GM19193 (cell line): ENCODE data around the gene EFNA2.

Experiments
- POLR2A ChIP-seq: IDR thresholded peaks from 4 replicates; pipeline ENCODE4 v1.6.1; 2011; ENCODE audit not compliant: insufficient read depth, insufficient read length; ENCODE audit errors: extremely low read depth

Gene EFNA2

DNA sequence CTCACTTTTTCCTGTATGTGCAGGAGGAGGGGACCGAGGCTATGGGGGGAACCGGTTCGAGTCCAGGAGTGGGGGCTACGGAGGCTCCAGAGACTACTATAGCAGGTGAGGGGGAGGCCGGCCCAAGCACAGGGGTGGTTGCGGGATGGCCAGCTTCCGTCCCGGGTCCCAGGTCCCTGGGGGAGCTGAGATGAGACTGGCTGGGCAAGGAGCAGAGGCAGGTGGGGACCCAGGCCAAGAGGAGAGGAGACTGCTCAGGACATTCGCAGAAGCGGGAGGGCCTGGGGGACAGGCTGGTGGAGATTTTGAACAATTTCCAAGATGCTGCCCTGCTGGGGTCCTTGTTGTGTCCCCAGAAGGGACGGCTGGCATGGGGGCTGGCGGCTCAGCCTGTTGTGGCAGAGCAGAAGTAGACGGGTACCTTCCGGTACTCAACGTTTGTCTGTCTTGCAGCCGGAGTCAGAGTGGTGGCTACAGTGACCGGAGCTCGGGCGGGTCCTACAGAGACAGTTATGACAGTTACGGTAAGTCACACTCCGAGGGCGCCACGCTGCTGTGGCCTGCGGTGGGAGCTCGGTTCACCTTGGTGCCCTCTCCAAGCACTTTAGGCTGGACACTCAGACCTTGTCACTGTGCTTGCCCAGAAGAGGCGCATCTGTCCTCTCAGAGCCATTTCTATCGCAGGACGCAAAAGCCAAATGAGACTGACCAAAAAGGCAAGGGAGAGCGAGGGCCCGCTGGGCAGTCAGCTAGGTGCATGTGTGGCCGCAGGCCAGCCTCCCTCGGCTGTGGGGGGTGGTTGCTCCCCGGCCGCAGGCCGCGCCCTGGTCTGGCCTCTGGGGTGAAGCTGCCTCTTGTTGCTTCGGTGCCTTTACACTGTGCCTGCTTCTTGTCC, 13.9 kb upstream of the EFNA2 start:
- TF ChIP-seq POLR2A, result peak; percentile 24

DNA sequence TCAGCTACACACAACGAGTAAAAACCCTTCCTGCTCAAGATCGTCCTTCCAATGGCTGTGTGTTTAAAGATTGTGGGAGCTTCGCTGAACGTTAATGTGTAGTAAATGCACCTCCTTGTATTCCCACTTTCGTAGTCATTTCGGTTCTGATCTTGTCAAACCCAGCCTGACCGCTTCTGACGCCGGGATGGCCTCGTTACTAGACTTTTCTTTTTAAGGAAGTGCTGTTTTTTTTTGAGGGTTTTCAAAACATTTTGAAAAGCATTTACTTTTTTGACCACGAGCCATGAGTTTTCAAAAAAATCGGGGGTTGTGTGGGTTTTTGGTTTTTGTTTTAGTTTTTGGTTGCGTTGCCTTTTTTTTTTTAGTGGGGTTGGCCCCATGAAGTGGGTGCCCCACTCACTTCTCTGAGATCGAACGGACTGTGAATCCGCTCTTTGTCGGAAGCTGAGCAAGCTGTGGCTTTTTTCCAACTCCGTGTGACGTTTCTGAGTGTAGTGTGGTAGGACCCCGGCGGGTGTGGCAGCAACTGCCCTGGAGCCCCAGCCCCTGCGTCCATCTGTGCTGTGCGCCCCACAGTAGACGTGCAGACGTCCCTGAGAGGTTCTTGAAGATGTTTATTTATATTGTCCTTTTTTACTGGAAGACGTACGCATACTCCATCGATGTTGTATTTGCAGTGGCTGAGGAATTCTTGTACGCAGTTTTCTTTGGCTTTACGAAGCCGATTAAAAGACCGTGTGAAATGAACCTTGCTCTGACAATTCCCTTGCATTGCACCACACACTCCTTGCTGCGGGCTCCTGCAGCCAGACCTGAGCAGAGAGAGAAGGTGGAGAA, 13.0 kb upstream of the EFNA2 start:
- no peak for TF ChIP-seq POLR2A

DNA sequence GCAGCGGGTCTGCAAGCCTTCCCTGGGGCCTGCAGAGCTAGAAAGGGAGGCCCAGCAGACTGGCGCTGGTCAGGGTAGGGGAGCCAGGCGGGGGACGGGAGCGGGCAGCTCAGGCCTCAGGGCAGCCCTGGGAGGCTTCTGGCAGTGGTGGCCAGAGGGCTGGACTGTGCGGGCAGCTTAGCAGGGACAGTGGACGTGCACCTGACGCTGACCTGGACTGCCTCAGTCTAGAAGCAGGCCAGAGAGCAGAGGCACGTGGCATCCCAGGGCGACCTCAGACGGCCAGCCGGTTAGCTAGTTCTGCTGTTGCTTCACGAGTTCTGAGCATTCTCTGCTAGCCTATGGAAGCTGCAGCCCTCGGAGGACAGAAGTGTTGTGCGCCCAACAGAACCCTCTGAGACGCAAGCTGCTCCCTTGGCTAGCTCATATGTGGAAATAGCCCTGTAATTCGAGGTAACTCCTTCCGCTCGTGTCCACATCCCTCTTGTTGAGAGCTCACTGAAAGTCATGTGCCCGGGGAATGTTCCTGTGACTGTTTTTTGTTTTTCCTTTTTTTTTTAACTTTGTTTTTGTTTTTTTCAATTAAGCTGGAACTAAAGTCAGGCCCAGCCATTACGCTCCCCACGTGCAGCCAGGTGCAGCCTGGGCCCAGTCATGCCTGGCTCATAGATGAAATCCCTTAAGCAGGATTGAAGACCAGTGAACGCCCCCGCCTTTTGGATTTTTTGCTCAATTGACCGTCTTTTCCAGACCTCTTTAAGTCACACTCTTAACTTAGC, 12.2 kb upstream of the EFNA2 start:
- peak; percentile 42 for TF ChIP-seq POLR2A

DNA sequence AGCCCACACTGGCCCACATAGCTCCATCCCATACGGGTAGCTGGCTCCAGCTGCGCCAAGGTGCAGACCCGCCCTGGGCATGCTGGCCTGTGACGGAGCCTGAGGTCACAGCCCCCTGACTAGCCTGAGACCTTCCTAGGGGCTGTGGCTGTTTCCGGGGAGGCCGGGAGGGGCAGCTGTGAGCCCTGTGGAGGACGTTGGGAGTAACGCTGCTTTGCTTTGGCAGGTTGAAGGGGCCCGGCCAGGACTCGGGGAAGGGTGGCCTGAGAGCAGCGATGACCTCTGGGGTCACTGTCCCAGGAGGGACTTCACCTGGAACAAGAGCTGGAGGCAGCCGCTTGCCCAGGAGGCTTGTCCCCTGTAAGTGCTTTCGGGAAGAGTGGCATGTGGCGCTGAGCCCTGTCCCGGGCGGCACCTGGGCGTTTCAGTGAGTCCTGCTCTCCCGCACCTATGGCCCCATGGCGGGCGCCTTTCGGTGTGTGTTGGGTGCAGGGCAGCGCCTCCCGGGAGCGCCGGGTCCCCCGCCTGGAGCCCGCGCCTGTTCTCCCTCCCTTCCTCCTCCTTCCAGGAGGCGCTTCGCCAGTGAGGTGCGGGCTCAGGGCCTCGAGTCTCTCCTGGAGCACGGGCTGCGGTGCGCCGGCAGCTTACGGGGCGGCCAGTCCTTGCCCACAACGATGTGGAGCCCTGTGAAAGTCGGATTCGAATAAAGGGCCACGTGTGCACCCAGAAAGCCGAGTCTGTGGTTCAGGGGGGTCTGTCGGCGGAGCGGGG, 11.4 kb upstream of the EFNA2 start:
- peak; percentile 31 for TF ChIP-seq POLR2A

DNA sequence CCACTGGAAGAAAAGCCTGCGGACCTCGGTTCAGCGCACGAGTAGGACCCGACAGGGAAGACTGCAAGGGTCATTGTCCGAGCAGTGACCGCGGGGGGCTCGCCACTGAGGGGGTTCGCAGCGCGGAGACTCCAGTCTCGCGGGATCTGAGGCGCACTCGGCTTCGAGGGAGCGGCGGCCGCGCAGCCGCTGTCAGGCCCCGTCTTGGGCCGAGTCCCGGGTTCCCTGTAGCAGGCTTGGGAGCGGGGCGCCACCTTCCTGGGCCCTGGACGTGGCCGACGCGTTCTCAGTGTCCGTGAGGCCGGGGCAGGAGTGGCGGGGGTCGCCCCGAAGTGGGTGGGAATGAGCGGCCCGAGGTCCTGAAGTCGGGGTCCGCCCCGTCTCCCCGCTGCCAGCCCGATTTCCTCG, 10.8 kb upstream of the EFNA2 start:
- TF ChIP-seq POLR2A, result no peak

DNA sequence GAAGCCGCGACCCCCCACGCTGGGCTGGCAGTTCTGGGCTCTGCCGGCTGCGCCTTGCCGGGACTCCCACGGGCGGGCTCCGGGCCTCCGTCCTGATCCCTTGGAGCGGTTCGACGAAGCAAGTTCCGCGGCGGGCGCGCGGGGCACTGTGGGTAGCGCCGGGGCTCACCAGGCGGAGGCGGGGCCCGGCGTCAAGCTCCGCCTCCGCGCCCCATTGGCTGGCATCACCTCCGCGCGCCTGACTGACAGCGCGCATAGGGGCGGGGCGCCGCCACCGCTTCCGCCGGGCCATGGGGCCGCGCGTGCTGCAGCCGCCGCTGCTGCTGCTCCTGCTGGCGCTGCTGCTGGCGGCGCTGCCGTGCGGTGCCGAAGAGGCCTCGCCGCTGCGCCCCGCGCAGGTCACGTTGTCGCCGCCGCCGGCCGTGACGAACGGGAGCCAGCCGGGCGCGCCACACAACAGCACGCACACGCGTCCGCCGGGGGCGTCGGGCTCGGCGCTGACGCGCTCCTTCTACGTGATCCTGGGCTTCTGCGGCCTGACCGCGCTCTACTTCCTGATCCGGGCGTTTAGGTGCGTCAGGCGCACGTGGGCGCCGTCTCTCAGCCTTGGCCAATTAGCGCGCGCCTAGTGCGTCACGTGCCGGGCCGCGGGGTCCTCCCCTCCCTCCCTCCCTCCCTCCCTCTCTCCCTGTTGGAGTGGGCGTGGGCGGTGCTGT, 10.3 kb upstream of the EFNA2 start, which contains the start of gene FAM174C:
Gene FAM174C (plus strand): TSS at position 271 of the 716 bp plus-strand sequence. CDS start 20 bp downstream, at position 291.
- TF ChIP-seq POLR2A, result peak; percentile 93

DNA sequence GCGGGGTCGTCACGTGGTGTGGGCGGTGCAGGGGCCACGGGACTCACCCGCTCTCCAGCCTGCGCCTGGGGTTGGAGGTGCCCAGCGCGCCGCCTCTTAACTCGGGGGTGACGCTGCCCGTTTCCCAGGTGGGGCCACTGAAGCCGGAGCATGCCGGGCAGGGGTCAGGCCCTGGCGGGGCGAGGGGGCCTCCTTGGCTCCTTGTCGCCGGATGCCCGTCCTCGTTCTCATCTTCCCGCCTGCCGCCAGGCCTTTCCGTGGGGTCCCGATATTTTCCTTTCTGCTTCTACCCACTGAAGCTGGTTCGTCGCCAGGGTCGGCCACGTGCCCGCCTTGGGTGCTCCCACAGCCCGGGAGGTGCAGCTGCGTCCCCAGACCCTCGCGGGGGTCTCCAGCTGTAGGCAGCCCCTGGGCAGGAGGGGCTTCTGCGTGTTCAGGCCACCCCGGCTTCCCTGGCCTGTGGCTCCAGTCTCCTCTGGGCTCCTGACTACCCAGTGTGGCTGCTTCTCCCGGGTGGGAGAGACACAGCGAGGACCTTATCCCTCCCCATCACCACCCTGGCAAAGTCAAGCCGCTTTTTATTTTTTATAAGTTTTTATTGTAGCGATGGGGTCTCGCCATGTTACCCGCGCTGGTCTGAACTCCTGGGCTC, 9.6 kb upstream of the EFNA2 start:
- TF ChIP-seq POLR2A, result no peak

DNA sequence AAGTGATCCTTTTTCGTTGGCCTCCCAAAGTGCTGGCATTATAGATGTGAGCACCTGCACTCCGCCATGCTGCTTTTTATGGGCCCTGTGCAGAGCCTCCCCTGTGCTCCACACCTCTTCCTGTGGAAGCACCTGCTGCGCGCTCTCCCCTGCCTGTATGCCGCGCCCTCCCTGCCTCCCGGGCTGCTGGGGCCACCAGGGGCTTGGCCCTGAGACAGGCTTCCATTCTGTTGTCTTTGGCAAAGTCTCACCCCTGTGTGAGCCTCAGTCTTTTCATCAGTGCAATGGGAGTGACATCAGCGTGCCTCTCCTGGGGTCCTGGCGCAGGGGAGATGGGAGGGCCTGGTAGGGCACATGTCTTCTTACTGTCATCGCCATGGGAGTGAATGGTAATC, 9.0 kb upstream of the EFNA2 start:
- TF ChIP-seq POLR2A, result no peak

DNA sequence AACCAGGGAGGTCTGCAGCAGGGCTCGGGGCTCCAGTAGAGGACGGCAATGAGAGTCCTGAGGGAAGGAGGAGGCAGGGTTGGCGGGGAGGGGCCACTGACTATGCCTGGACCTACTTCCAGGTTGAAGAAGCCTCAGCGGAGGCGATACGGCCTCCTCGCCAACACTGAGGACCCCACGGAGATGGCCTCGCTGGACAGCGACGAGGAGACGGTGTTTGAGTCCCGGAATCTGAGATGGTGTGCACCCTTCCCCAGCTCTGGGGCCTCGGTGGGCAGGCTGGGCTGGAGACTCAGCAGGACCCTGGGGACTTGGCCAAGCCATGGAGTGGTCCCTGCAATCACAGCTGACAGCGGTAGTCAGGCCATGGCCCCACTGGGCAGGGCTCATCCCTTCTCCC, 8.6 kb upstream of the EFNA2 start:
- no peak for TF ChIP-seq POLR2A

DNA sequence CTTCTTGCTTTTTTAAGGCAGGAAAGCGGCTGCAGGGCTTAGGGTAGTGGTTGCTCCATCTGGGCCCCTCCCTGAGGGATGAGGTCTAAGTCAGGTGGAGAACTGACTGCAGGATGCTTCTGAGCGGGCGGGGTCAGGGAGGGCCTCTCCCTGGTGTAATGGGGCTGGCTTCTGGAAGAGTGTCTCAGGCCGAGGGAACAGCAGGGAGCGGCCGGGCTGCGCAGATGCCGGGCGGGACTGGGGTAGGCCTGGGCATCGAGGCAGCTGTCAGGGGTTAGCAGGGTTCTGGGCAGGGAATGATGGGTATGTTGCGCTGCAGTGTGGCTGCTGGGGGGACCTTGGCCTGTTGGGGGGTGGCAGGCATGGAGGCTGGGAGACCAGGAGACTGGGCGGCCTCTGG, 7.6 kb upstream of the EFNA2 start:
- no peak for TF ChIP-seq POLR2A

DNA sequence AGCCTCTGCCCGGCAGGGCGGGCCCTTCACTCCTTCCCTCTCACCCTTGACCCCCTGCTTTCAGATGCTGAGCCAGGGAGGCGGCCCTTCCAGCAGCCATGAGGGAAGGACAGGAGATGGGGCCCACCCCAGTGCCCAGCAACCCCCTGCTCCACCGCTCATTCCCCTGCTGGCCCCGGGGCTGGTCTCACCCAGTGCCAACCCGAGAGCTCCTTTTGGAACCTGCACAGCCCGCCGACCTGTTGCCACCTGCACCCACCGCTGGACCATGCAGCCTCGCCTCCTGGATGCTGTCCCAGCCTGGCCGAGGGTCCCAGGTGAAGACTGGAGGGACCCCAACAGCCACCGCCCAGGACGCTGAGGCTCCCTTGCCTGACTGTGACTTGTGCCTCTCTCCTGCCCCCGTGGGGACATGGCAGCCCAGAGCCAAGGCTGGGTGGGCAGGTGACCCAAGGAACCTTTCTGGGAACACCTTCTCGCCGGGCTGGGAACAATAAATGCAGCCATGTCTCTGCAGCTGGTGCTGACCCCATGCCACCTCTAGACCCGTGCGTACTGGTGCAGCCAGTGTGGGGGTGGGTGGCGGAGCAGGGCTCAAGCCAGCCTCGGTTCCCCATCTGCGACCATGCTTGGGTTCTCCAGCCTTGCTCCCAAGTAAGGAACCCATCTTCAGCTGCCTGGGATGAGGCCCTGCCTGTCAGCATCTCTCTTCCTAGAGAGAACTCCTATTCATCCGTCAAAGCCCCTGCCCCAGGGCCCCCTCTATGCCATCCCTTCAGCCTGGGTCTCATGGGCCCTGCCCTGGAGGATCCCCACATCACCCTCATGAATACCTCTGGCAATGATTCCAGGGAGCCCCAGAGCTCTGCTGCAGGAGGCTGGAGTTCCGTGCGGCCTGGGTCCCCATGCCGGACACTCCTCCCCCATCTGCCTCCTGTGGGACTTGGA, 6.7 kb upstream of the EFNA2 start:
- TF ChIP-seq POLR2A, result no peak

DNA sequence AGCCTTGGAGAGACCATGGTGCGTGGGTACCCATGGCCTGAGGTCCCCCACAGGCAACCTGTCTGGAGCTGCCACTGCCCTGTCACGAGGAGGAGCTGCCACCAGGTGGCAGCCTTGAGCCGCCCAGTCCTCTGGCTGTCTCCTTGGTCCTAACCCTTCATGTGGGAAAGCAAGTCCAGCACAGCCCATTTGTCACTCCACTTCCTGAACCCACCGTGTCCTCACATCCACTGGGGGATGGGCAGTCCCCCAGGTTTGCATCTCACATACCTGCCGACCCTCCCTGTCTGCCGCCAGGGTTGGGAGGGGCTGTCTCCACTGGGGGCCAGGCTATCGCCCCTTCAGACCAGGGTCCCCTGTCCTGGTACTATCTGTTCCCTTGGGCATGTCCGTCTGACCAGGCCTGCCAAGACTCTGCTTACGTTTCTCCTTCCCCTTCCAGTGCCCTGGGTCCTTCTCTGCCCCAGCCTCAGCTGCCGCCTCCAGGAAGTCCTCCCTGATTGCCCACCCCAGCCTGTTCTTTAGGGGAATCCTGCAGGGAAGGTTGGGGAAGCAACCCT, 5.8 kb upstream of the EFNA2 start:
- no peak for TF ChIP-seq POLR2A
